Measurements from ENCODE around the gene CCDC70. TPM values are rescaled to one million over a fixed set of nuclear protein-coding genes. Genes with fewer than 3 reads are reported as not detected.
"Not testable (repeated sequence)": the region's sequence is repeated elsewhere in the genome, so short reads cannot be mapped to it uniquely, and the experiment has no call there.

The CCDC70 gene
- total RNA-seq, 2 donors from 2014 or later, result not detected

DNA sequence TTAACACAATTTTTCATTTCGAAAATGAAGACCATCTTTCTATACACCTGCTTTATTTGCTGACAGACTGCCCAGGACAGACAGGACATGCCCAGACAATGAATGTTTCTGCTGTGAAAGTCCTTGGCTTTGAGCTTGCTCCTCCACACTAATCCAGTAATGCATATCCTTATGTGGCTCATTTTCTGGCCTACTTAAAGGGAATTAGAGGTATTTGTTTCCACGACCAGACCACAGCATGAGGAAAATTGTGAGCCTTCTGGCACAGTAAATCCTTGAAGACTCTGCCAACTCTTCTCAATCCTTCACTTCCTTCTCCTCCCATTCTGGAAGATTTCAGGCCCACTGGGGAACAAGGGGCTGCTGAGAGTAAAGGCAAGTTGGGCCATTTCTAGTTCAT is 25.7 kb downstream of the CCDC70 start:
- intact Hi-C loops (cut with DNase I, micrococcal nuclease), result no loop called here
- ATAC-seq, result no peak
- DNase-seq, result no peak

GRCh38 chr13:51892657-51893056 is 30.9 kb downstream of the CCDC70 start:
- no peak for DNase-seq
- ATAC-seq, result peak; percentile 82
- intact Hi-C loops (cut with DNase I, micrococcal nuclease), result no loop called here

GRCh38 chr13:51894239-51894638 is 32.5 kb downstream of the CCDC70 start:
- DNase-seq (no peak), ATAC-seq (no peak)
- intact Hi-C loops (cut with DNase I, micrococcal nuclease), result no loop called here

DNA sequence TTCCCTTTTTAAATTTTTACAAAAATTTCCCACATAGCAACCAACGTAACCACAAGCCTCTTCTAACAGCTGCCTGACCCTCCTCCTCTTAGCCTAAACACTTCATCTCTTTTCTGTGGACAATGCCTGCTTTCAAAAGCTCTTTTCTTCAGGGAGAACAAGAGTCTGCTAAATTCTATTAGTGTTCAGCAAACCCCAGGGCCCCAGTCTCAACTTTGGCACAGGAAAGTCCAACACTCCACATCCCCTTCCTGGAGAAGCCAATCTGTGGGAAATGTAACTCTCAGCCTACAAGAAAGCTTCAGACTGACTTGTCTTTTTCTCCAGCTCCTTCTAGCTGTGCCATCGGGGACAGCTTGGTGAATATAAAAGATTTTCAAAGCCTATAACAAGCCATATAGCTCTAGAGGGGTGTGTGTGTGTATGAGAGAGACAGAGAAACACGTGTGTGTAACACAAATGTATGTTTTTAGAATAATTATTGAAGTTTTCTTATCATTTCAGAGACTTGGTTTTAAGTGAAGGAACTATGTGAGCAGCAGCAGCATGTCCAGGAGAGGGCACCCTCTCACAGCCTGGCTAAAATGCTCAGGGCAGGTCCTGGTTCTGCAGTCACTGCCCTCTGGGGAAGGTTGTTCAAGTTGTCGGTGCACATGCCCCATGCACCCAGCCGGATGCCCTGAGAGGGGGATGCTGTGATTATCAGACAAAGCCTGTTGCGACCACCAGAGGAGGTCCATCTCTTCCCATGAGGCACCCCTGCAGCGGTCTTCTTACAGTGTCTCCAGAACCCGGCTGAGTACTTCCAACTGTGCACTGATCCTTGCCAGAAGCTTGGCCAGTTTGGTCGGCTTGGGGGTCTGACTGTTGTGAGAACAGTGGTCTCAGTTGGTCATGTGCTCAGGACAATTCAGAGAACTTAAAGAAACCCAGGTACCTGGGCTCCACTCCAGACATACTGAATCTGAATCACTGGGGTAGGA is 34.4 kb downstream of the CCDC70 start:
- intact Hi-C loops (cut with DNase I, micrococcal nuclease), result no loop called here
- peak; percentile 50 to 66 for DNase-seq
- ATAC-seq, result peak; percentile 86

- DNase-seq, result no peak
- intact Hi-C loops (cut with DNase I, micrococcal nuclease), result no loop called here
- no peak for ATAC-seq
These were observed 38.7 kb downstream of the CCDC70 start for GRCh38 chr13:51900471-51900870.

DNA sequence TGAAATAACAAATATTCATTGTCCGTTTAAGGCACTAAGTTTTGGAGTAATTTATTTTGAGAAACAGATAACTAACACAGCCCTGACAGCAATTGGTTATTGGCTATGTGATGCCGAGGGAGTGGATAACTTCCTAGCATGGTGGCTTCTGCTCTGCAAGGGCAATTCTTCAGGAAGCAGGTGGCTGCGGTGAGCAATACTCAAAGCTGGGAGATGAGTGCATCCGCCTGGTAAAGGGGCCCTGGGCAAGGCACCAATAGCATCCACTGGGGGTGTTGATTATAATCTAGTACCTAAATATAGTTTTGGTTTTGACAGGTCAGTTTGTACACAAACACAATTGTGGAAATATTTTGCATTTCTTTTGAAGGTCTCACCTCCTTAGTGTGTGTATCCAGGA is 41.0 kb downstream of the CCDC70 start:
- no peak for ATAC-seq
- intact Hi-C loops (cut with DNase I, micrococcal nuclease), result no loop called here

GRCh38 chr13:51905787-51906186 is 44.0 kb downstream of the CCDC70 start:
- ATAC-seq (no peak), DNase-seq (no peak)
- intact Hi-C loops (cut with DNase I, micrococcal nuclease), result no loop called here

More for the DNA sequence above, 41.0 kb downstream of the CCDC70 start:
- DNase-seq, result no peak

DNA sequence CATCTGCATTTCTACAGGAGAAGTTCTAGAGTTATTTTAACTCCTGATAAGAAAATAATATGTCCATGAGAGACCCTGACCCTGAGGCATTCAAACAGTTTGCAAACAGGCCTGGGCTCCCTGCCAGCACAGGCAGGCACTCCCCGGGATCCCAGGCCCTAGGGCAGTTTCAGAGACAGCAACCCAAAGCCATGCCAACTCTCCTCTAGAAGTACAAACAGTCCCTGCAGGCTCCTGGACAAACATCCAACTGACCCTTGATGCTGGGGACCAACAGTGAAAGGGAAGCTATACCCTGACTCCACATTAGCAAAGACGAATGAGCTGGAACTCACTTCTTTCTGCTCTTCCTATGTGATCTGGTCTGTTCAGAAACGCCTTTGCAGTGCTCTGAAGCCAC is 44.8 kb downstream of the CCDC70 start:
- ATAC-seq (peak; percentile 50), DNase-seq (peak in 1 of 2 donors; percentile 12)
- intact Hi-C loops (cut with DNase I, micrococcal nuclease), result no loop called here

DNA sequence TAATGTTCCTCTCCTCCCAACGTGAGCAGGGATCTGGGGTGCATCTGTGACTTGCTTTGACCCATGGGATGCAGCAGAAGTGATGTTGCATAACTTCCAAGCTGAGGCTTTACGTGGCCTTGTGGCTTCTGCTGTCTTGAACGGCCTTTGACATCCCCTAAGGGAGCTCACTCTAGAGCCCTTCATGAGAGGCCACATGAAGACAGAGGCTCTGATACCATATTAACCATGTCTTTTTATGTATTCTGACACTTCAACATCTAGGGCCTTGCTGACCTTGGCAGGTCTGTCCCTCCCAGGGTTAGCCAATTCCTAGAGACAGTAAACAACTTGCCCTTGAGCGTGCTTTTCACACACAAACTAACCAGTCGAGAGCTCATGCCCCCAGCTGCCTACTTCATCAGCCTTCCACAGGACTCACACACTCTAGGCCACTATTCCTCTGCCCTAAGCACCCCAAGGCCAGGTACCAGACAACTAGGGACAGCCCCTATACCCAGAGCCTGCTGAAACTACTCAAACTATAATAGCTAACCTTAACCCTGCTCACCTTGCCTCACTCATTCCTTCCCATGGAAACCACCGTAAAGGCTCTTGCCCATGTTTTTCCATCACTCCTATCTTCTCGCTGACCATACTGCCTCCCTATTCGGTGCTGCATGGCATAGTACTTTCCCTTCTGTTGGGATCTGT is 45.4 kb downstream of the CCDC70 start:
- intact Hi-C loops (cut with DNase I, micrococcal nuclease), result no loop called here
- no peak for ATAC-seq
- no peak for DNase-seq

DNA sequence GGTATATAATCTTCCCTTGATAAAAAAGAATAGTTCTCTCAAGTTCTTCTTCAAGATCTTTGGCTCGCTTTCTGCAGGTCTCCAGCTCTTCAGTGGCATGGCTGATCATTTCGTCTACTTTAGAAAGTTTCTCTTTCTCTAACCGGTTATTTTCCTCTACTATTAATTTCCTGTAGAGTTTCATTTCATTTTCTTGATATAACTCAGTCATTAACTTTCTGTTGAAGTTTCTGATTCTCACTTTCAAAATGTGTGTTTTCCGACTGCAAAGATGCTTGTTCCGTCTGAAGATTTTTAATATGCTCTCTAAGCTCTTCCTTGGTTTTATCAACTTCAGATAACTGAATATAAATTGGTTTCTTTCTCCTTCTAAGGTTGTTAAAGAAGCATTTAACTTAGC is 47.5 kb downstream of the CCDC70 start:
- DNase-seq; ATAC-seq; intact Hi-C loops (cut with DNase I, micrococcal nuclease): not testable (repeated sequence)

- ATAC-seq (no peak), DNase-seq (no peak)
- intact Hi-C loops (cut with DNase I, micrococcal nuclease), result no loop called here
These were observed 48.7 kb downstream of the CCDC70 start for GRCh38 chr13:51910508-51910907.

GRCh38 chr13:51912091-51912490 is 50.3 kb downstream of the CCDC70 start:
- intact Hi-C loops (cut with DNase I, micrococcal nuclease), result no loop called here
- ATAC-seq (no peak), DNase-seq (no peak)

DNA sequence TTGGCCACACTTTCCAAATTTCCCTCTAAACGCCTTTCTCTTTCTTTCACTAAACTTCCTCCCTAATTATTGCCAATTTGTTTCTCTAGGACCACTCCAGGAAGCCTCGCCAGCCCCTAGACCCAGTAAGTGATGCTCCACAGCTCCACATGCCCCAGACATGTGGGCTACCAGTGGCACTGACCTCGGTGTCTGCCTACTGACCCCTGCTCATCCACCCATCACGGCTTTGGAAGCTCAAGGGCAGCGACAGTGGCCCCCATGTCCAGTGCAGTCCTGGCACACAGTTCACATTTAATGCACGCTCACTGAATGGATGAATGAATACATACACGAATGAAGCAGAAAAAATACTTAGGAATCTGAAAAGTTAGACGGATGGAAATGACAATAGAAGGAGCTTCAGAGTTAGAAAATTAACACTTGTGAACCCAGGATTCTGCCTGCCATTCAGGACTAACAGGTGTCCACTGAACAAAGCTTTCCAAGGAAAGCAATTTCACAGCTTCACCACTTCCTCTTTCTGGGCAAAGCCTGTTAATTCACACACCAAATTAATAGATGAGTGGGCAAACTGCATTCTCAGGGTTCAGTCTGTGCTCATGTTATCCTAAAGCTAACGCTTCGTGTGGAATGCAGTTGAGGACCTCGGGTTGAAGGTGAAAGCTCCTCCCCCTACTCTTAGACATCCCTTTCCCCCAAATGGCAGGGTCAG is 50.9 kb downstream of the CCDC70 start:
- no peak for DNase-seq
- no peak for ATAC-seq
- intact Hi-C loops (cut with DNase I, micrococcal nuclease), result no loop called here

DNA sequence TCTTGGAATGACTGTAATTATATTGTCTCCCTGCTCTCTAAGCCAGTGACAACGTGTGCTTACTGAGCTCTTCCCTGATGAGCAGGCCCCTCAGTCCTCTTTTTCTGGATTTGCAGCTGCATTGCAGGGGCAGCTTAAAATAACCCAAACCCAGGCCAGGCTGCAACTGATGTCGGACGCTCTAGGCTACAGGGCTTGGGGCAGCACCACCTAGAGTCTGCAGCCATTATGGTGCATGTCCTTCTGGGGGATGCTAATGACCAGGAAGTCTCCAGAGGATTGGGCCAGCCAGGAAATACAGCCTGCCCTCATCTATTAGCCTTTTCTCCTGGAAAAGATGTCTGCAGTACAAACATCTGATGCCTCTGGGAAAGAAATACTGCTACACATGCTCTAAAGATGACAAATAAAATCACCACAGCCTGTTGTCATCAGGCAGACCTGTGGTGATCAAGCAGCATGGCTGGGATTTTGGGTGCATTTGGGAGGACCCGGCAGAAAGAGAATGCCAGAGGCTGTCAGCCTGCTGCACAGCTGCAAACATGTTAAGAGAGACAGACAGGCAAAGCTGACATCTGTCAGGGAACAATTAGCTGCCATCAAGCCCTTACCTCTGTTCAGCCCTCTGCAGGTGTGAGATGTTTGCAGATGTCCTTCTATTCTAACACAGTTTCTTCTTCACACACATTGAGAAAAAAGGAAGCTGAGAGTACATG is 51.8 kb downstream of the CCDC70 start:
- DNase-seq, result no peak
- intact Hi-C loops (cut with DNase I, micrococcal nuclease), result no loop called here

GRCh38 chr13:51914137-51914493 is 52.3 kb downstream of the CCDC70 start:
- intact Hi-C loops (cut with DNase I, micrococcal nuclease), result no loop called here
- no peak for DNase-seq
- ATAC-seq, result no peak

More for the DNA sequence above, 51.8 kb downstream of the CCDC70 start:
- no peak for ATAC-seq

Measured in left colon (tissue), 2 donors.